22Rv1 (cell line): Measurements from ENCODE around the gene NACC1.

Source experiments
- H3K27ac ChIP-seq: fragments of 450-650 bp; 2 replicates; pipeline ENCODE4 v1.5.1; 2017
- ZFX ChIP-seq: fragments of 450-650 bp; IDR thresholded peaks from 2 replicates; pipeline ENCODE4 v1.6.1; 2017; ENCODE audit warnings: antibody characterized with exemption, borderline replicate concordance
- TF ChIP-seq, protein P1 (sequence below): fragments of 450-650 bp; IDR thresholded peaks from 2 replicates; pipeline ENCODE4 v1.5.1; 2017; ENCODE audit warnings: mild to moderate bottlenecking

Gene NACC1

DNA sequence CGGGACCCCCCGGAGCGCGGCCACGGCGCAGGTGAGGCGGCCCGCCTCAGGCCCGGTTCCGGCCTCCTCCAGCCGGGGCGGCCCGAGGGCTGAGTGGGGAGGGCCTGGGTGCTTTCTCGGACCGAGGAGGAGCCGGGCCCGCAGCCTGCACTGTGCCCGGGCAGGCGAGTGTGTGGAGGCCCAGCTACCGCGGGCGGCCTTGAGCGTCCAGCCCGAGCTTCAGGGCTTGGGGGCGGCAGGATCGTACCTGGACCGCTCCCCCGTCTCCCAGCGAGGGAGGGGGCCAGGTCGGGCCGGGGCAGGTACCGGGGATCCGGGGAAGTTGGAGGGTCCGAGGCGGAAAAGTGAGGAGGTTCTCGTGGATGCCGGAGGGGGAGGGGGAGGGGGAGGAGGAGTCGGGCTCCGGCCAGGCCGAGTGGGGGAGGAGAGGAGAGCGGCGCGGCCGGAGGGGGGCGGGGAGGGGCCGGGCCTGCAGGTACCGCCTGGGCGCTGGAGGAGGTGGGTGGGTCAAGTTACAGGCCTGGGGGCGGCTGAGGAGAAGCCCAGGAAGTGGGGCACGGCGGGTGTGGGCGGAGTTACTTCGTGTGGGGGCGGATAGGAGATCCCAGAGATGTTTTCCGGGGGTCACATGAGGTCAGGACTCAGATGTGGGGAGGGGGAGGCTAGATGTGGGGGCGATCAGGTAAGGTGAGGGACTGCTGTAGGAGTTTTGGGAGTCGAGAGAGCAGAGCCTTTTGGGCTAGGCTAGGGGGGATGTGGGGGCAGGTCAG lies 545 bp downstream of the NACC1 start:
- peak overlapping the region; percentile 93 for H3K27ac ChIP-seq
- TF ChIP-seq, protein P1, sequence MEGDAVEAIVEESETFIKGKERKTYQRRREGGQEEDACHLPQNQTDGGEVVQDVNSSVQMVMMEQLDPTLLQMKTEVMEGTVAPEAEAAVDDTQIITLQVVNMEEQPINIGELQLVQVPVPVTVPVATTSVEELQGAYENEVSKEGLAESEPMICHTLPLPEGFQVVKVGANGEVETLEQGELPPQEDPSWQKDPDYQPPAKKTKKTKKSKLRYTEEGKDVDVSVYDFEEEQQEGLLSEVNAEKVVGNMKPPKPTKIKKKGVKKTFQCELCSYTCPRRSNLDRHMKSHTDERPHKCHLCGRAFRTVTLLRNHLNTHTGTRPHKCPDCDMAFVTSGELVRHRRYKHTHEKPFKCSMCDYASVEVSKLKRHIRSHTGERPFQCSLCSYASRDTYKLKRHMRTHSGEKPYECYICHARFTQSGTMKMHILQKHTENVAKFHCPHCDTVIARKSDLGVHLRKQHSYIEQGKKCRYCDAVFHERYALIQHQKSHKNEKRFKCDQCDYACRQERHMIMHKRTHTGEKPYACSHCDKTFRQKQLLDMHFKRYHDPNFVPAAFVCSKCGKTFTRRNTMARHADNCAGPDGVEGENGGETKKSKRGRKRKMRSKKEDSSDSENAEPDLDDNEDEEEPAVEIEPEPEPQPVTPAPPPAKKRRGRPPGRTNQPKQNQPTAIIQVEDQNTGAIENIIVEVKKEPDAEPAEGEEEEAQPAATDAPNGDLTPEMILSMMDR = no peak
- no peak for TF ChIP-seq ZFX

DNA sequence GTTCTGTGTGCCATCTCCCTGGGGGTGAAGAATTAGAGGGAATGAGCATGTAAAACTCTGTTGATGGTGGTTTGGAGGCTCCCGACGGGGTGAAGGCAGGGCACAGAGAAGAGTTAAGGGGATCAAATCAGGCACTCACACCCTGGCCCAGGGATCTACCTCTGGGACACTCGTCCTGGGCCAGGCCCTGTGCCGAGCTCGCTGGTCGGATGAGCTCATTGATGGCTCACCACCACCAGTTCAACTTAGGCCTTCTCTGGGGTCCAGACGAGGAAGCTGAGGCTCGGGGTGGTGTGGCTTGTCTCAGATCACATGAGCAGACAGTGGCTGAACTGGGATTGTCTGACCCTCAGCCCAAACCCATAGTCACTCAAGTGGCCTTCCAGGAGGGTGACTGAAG lies 1.6 kb downstream of the NACC1 start:
- peak overlapping the region; percentile 93 for H3K27ac ChIP-seq
- TF ChIP-seq, protein P1 = no peak
- TF ChIP-seq ZFX = no peak

DNA sequence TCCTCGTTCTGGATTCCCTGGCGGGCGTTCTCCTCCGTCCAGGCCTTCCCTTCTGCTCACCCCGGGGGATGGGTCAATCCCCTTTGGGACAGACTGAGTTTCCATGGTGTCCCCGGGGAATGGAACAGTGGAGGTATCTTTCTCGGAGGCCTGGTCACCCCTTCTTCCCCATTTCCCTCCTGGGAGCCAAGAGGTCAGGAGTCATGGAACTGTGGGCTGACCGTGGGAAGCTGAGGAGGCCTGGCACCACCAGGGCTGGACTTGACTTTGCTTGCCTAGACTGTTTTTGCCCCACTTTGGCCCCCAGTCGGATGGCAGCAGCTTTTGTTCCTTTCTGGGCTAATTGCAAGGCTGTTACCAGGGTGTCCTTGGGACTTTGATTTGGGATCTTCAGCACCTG lies 2.0 kb downstream of the NACC1 start:
- TF ChIP-seq ZFX = no peak
- TF ChIP-seq, protein P1 = no peak
- no peak overlapping the region for H3K27ac ChIP-seq

DNA sequence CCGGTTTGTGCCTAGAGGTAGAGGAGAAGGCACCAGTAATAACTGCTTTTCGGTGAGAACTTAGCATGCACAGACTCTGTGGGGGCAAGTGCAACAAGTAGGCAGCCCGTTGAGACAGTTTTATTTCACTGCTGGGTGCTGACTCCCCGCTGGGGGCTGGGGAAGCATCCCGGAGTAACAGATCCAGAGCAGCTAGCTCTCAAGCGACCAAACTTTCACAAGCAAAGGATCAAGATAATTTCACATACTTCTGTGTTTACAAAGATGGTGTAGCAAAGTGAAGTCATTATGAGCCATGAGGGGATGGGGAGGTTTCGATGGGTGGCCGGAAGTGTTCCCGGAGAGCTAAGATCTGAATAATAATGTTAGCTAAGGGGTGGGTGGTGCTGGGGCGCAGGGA lies 2.8 kb downstream of the NACC1 start:
- H3K27ac ChIP-seq = no peak overlapping the region
- TF ChIP-seq, protein P1 = no peak
- no peak for TF ChIP-seq ZFX

DNA sequence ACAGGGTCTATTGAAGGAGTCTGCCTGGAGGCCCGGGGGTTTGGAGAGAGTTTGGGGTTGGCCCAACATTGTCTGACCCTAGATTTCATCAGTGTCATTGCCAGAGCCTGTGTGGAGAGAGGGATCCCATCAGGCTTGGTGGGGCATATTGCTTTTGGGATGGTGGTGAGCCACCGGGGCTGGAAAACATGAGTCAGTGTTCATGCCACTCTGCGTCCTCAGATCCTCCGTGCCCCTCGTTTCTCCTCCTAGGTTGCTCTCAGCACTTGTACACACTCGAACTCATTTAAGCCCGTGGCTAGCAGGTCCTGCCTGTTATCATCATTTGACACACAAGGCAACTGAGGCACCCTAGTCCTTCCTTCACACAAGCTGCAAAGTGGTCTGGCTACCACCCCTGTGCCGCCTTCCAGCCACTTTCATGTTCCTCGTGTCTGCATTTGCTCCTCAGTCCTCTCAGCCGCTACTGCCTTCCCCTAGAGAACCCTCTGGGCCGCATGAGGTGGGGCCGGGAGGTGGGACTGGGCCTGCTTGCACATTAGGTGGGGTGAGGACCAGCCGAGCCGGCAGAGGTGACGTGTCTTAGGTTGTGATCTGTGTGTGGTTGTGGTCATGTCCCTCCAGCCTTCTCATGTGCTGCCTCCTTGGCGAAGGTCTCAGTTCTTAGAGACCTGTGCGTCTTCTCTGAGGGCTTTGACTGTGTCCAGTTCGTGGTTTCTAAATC lies 3.6 kb downstream of the NACC1 start:
- no peak overlapping the region for H3K27ac ChIP-seq
- no peak for TF ChIP-seq ZFX
- TF ChIP-seq, protein P1 = no peak

DNA sequence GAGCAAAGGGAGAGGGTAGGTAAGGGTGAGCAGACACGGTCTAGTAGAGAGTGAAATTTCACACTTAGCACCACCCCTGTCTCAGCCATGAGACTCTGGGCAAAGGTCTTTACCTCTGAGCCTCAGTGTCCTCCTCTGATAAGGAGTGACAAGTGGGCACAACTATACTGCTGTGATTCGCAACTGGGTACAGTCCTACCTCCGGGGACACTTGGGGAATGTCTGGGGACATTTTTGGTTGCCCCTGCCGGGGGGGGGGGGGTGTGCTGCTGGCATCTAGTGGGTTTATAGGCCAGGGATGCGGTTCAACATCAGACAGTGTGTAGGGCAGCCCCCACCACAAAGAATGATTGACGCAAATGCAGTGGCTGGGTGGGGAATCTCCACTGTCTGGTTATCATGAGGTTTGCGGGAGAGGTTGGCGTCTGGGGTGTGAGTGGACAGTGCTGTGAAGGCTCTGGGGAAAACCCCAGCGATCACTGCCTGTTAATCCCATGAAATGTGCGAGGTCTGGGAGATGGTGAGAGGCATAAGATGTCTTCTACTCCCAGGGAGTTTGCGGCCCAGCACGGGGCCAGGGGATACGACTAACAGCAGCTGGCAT lies 4.3 kb downstream of the NACC1 start:
- H3K27ac ChIP-seq = no peak overlapping the region
- TF ChIP-seq ZFX = no peak
- TF ChIP-seq, protein P1 = no peak
